Endothelial cell of umbilical vein (primary cell): ENCODE results near the gene C3orf70. TPM values are rescaled to one million over a fixed set of nuclear protein-coding genes. Genes with fewer than 3 reads are reported as not detected.

Experiments used
- BruUV-seq: library from RNA; stranded (reverse); fragments of 400-500 nt; replicated peaks from 2 replicates; lab custom pipeline; 2021; lab: Mats Ljungman, UMichigan
- CTCF ChIA-PET: fragments of 300-600, 350-600 bp; sonication (Branson Sonifier 250); formaldehyde crosslinking; loops from one replicate; lab custom pipeline; 2021; ENCODE audit warnings: antibody characterized with exemption, inconsistent platforms; lab: Charles Lee
- POLR2A ChIA-PET: fragments of 300-600, 350-600 bp; sonication (Branson Sonifier 250); formaldehyde crosslinking; loops from one replicate; lab custom pipeline; 2021; ENCODE audit warnings: antibody characterized with exemption, inconsistent platforms; lab: Charles Lee
- DNase-seq: peaks from one replicate; pipeline ENCODE4 v3.0.0-alpha.2; 2011; ENCODE audit warnings: low read depth, low spot score
- FAIRE-seq: peaks from 2 replicates; lab custom pipeline; 2011; peaks lifted over from hg19 to GRCh38; lab: Jason Lieb, UNC
- H2AFZ ChIP-seq: 2 replicates; pipeline ENCODE4 v1.6.0; 2012; ENCODE audit warnings: low read depth, low read length, control low read depth, inconsistent platforms
- H3K27ac ChIP-seq: 2 replicates; pipeline ENCODE4 v1.5.1; 2011; ENCODE audit warnings: low read depth, mild to moderate bottlenecking, control low read depth, low read length, moderate library complexity; ENCODE audit not compliant: insufficient read depth
- H3K27me3 ChIP-seq, 2 experiments: 2 replicates each; pipeline versions ENCODE4 v1.6.0 to v1.6.1; 2011; ENCODE audit warnings: low read length in 2 of 2, mixed read lengths in 1 of 2; ENCODE audit not compliant: control insufficient read depth in 2 of 2, insufficient read depth in 2 of 2
- H3K36me3 ChIP-seq, 2 experiments: 2 replicates in 1 of 2; 3 replicates in 1 of 2; pipeline ENCODE4 v1.5.1; 2011; ENCODE audit warnings: low read length in 2 of 2, mild to moderate bottlenecking in 1 of 2, moderate library complexity in 1 of 2; ENCODE audit not compliant: control insufficient read depth in 2 of 2, insufficient read depth in 2 of 2; ENCODE audit errors: extremely low read depth in 1 of 2
- H3K4me1 ChIP-seq: 3 replicates; pipeline ENCODE4 v1.5.1; 2011; ENCODE audit warnings: mild to moderate bottlenecking, low read length; ENCODE audit not compliant: control insufficient read depth, insufficient read depth; ENCODE audit errors: extremely low read depth
- H3K4me2 ChIP-seq: 2 replicates; pipeline ENCODE4 v1.6.1; 2011; ENCODE audit warnings: low read length, control low read depth, mixed read lengths; ENCODE audit not compliant: insufficient read depth
- H3K4me3 ChIP-seq, 3 experiments: fragments of 200-600 bp in 1 of 3; sonication (generic), shearing (Covaris generic) in 1 of 3; replicated peaks in 1 of 3; 2 replicates each; pipeline ENCODE4 v1.5.1; 2011 to 2016; ENCODE audit warnings: control low read depth in 3 of 3, low read length in 3 of 3, mild to moderate bottlenecking in 2 of 3, inconsistent platforms in 1 of 3, low read depth in 1 of 3, moderate library complexity in 1 of 3; ENCODE audit not compliant: insufficient read depth in 1 of 3
- H3K79me2 ChIP-seq: 2 replicates; pipeline ENCODE4 v1.6.0; 2012; ENCODE audit warnings: low read length, inconsistent platforms; ENCODE audit not compliant: control insufficient read depth, insufficient read depth
- H3K9ac ChIP-seq: replicated peaks from 2 replicates; pipeline ENCODE3; 2011; ENCODE audit warnings: low read length, control low read depth; ENCODE audit not compliant: insufficient read depth; ENCODE audit errors: extremely low read depth
- H3K9me1 ChIP-seq: replicated peaks from 3 replicates; pipeline ENCODE4 v1.6.0; 2011; ENCODE audit warnings: mild to moderate bottlenecking, low read length; ENCODE audit not compliant: control insufficient read depth, insufficient read depth; ENCODE audit errors: extremely low read depth
- H3K9me3 ChIP-seq: replicated peaks from 2 replicates; pipeline ENCODE4 v1.5.1; 2012; ENCODE audit warnings: low read length, inconsistent platforms; ENCODE audit not compliant: control insufficient read depth, insufficient read depth
- H4K20me1 ChIP-seq: replicated peaks from 2 replicates; pipeline ENCODE3; 2011; ENCODE audit warnings: mild to moderate bottlenecking, low read length; ENCODE audit not compliant: control insufficient read depth, insufficient read depth; ENCODE audit errors: extremely low read depth
- EZH2 ChIP-seq: IDR thresholded peaks from 2 replicates; pipeline ENCODE4 v1.6.1; 2012; ENCODE audit warnings: borderline replicate concordance, low read depth, mild to moderate bottlenecking, moderate library complexity, low read length, inconsistent platforms; ENCODE audit not compliant: severe bottlenecking
- MYC ChIP-seq: IDR thresholded peaks from one replicate; pipeline ENCODE4 v1.6.1; 2011; ENCODE audit warnings: mild to moderate bottlenecking, low read depth, low read length
- POLR2AphosphoS5 ChIP-seq: IDR thresholded peaks from 2 replicates; pipeline ENCODE4 v1.6.1; 2012; ENCODE audit warnings: low read depth, mild to moderate bottlenecking, control low read depth, low read length, moderate library complexity; ENCODE audit not compliant: insufficient read depth
- dilution Hi-C: fragments of 300-500 bp; cut with MboI; formaldehyde crosslinking; loops from one replicate; pipeline ENCODE4 v1.15.0; 2019; ENCODE audit warnings: low sequenced_read_pairs; ENCODE audit not compliant: extremely low pct_ligation_motif_present
- intact Hi-C: fragments of 100-400 bp; cut with micrococcal nuclease; formaldehyde crosslinking; loops from one replicate; pipeline ENCODE4 v1.10.0; 2022
- polyA plus RNA-seq, 4 experiments: library from polyadenylated mRNA; depleted of rRNA in 3 of 4; stranded (reverse) in 3 of 4; unstranded in 1 of 4; fragments of >200 nt; gene quantifications; 2 replicates each; pipeline versions ENCODE4 v1.2.1 to v1.2.3, GENCODE V29; 2011 to 2012; ENCODE audit warnings: missing spikeins in 1 of 4
- total RNA-seq: library from RNA; stranded (reverse); gene quantifications from 2 replicates; pipeline ENCODE4 v1.2.3, GENCODE V29; 2021

C3orf70 gene
- total and polyA plus RNA-seq, 2 donors (not counting 3 experiments of a cell fraction or from before 2014, with no cell fraction given): 0.08 to 0.20 TPM

DNA sequence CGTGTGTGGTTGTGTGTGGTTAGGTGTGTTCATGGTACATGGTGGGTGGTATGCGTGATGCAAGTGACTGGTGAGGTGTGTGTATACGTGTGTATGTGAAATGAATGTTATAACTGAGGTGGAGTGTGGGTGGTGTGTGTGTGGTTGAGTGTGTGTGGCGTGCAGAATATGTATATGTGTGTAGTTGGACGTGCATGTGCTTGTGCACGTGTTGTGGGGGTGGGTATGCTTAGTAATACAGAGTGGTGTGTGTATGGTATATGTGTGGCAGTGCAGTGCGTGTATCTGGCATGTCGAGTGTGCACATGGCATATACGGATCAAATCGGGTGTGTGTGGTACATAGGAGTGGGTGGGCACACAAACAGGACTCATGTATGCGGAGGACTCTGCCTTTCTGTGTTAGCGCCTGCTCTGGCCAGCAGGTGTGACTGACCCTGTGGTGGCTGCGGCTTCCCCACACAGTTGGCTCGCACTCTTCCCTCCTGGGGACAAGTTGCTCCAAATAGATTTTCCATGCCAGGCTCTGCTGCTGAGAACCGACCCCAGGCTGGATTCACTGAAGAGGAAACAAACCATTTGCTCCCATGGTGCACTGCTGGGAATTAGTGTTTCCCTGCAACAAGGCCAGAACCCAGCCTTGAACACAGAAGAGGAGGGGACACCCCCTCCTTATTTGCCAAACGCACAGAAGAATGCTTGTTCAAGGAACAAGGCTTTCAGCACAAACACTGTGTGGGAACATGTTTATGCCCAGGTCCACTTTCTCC is 1.2 kb upstream of the C3orf70 start:
- no peaks in the 10 kb centered on the region for H3K9me3 ChIP-seq
- intact Hi-C loops (loop anchor here (5.0 kb wide), 1 partner anchor 107 kb away; no protein-coding TSS in a partner anchor), dilution Hi-C loops (no loop called here)
- peaks cover 7% of the 10 kb centered on the region for H3K4me1 ChIP-seq
- no peaks in the 10 kb centered on the region for H3K36me3 ChIP-seq
- FAIRE-seq (no peak), DNase-seq (no peak)
- POLR2A ChIA-PET: no interaction called here
- no peaks in the 10 kb centered on the region for H3K79me2 ChIP-seq
- TF ChIP-seq POLR2AphosphoS5 (no peak), MYC (no peak)
- H2AFZ ChIP-seq: no peak overlapping the region
- H3K9ac ChIP-seq: no peak overlapping the region
- no peaks in the 10 kb centered on the region for H3K9me1 ChIP-seq
- no peak overlapping the region for H3K27ac ChIP-seq
- CTCF ChIA-PET: interaction anchor here (0.6 to 0.7 kb wide), 2 partner anchors 25 to 163 kb away, joined by 4 read pairs; no protein-coding TSS in a partner anchor
- no peaks in the 10 kb centered on the region for H4K20me1 ChIP-seq
- BruUV-seq: no TSS peak
- no peak overlapping the region for H3K4me2 ChIP-seq
- H3K27me3 ChIP-seq: peaks cover 44 to 53% of the 10 kb centered on the region in 2 experiments
- H3K4me3 ChIP-seq: no peak overlapping the region

DNA sequence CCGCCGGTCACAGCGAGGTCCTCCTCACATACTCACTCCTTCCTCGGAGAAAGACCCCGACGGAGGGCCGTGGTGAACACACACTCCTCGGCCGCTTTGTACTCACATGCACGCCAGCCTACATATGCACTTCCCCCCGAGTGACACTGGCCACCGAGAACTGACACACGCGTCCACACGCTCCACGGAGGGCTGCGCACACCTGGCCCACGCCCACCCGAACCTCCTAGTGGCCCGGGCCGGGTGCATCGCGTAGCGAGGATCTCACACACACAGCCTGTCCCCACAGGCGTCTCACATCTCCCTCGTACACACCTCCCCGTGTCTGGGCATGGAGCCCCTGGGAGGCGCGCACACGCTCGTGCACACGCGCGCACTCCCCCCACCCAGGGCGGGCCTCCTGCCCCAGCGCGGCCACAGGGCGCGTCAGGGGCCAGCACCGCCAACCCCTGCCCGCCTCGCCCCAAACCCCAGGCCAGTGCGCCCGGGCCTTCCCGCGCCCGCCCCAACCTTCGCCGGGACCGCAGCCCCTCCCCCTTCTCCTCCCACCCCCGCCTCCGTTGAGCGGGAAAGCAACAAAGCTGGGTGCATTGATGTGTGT is 411 bp upstream of the C3orf70 start:
- no peaks in the 10 kb centered on the region for H3K79me2 ChIP-seq
- H3K9me1 ChIP-seq: no peaks in the 10 kb centered on the region
- no peaks in the 10 kb centered on the region for H4K20me1 ChIP-seq
- intact Hi-C loops (loop anchor here (5.0 kb wide), 1 partner anchor 106 kb away; no protein-coding TSS in a partner anchor), dilution Hi-C loops (no loop called here)
- no TSS peak for BruUV-seq
- peak overlapping the region in 2 of 3 experiments; percentile 47 to 48 for H3K4me3 ChIP-seq
- H3K4me1 ChIP-seq: peaks cover 7% of the 10 kb centered on the region
- DNase-seq: peak; percentile 17
- POLR2A ChIA-PET: no interaction called here
- no peak for TF ChIP-seq MYC
- TF ChIP-seq EZH2: peak; percentile 2
- H3K27me3 ChIP-seq: peaks cover 42 to 53% of the 10 kb centered on the region in 2 experiments
- H3K36me3 ChIP-seq: no peaks in the 10 kb centered on the region
- H2AFZ ChIP-seq: peak overlapping the region; percentile 85
- no peaks in the 10 kb centered on the region for H3K9me3 ChIP-seq
- peak overlapping the region; percentile 75 for H3K4me2 ChIP-seq
- FAIRE-seq: no peak
- CTCF ChIA-PET: interaction anchor here (0.6 to 0.7 kb wide), 2 partner anchors 25 to 162 kb away, joined by 4 read pairs; no protein-coding TSS in a partner anchor
- H3K27ac ChIP-seq: no peak overlapping the region
- H3K9ac ChIP-seq: no peak overlapping the region
